WTC11 (cell line): ENCODE data around the gene C3orf18. TPM values are rescaled to one million over a fixed set of nuclear protein-coding genes. Genes with fewer than 3 reads are reported as not detected.

Experiments
- ATAC-seq: fragments of 200-7000 bp; cut with Tn5 transposase; 2 replicates; pipeline ENCODE4 v1.10.0; 2021; ENCODE audit warnings: mild to moderate bottlenecking, moderate library complexity
- CTCF ChIA-PET: fragments of 300-600 bp; sonication (Branson Sonifier 250); formaldehyde crosslinking; loops from one replicate; lab custom pipeline; 2021; ENCODE audit warnings: antibody characterized with exemption; lab: Charles Lee
- POLR2A ChIA-PET: fragments of 350-600 bp; sonication (Branson Sonifier 250); formaldehyde crosslinking; loops from one replicate; lab custom pipeline; 2021; ENCODE audit warnings: antibody characterized with exemption; lab: Charles Lee
- DNase-seq: peaks from one replicate; pipeline ENCODE4 v3.0.0; 2021; ENCODE audit warnings: low spot score
- H3K27ac Mint-ChIP-seq: 2 replicates; pipeline ENCODE4 v1.8.0; 2021; ENCODE audit warnings: mixed read lengths
- H3K27me3 Mint-ChIP-seq: 2 replicates; pipeline ENCODE4 v1.8.0; 2021; ENCODE audit warnings: low read depth, mild to moderate bottlenecking, moderate library complexity, mixed read lengths
- H3K36me3 Mint-ChIP-seq: 2 replicates; pipeline ENCODE4 v1.8.0; 2021; ENCODE audit warnings: mixed read lengths
- H3K4me1 Mint-ChIP-seq: 2 replicates; pipeline ENCODE4 v1.8.0; 2022; ENCODE audit warnings: mixed read lengths
- H3K4me3 Mint-ChIP-seq: 2 replicates; pipeline ENCODE4 v1.8.0; 2021; ENCODE audit warnings: mild to moderate bottlenecking, moderate library complexity, mixed read lengths
- H3K9me3 Mint-ChIP-seq: 2 replicates; pipeline ENCODE4 v1.8.0; 2021; ENCODE audit warnings: mixed read lengths
- EMX1 ChIP-seq: fragments of 250-450 bp; sonication (Bioruptor Pico); IDR thresholded peaks from 2 replicates; pipeline ENCODE4 v1.8.0; 2021; ENCODE audit warnings: mild to moderate bottlenecking
- GABPB1 ChIP-seq: sonication (generic); formaldehyde crosslinking; IDR thresholded peaks from 2 replicates; pipeline ENCODE4 v1.8.1; 2023; ENCODE audit warnings: mild to moderate bottlenecking, missing genetic modification reagents
- JUN ChIP-seq: sonication (generic); formaldehyde crosslinking; IDR thresholded peaks from 2 replicates; pipeline ENCODE4 v1.8.0; 2023; ENCODE audit warnings: mild to moderate bottlenecking, missing genetic modification reagents
- MLX ChIP-seq: sonication (generic); formaldehyde crosslinking; IDR thresholded peaks from 2 replicates; pipeline ENCODE4 v1.8.1; 2023; ENCODE audit warnings: mild to moderate bottlenecking, missing genetic modification reagents, moderate library complexity
- NR2C2 ChIP-seq: sonication (generic); formaldehyde crosslinking; IDR thresholded peaks from 2 replicates; pipeline ENCODE4 v1.8.0; 2022; ENCODE audit warnings: mild to moderate bottlenecking, missing genetic modification reagents
- RELA ChIP-seq: sonication (generic); formaldehyde crosslinking; IDR thresholded peaks from 2 replicates; pipeline ENCODE4 v1.8.1; 2022; ENCODE audit warnings: missing genetic modification reagents, mild to moderate bottlenecking, borderline replicate concordance
- TCF7 ChIP-seq: sonication (generic); formaldehyde crosslinking; IDR thresholded peaks from 2 replicates; pipeline ENCODE4 v1.8.0; 2022; ENCODE audit warnings: mild to moderate bottlenecking, low read depth, missing genetic modification reagents, moderate library complexity
- TEAD4 ChIP-seq: sonication (generic); formaldehyde crosslinking; IDR thresholded peaks from 2 replicates; pipeline ENCODE4 v1.8.0; 2022; ENCODE audit warnings: mild to moderate bottlenecking, missing genetic modification reagents
- ZBTB21 ChIP-seq: sonication (generic); formaldehyde crosslinking; IDR thresholded peaks from 2 replicates; pipeline ENCODE4 v1.8.1; 2023; ENCODE audit warnings: mild to moderate bottlenecking, missing genetic modification reagents, borderline replicate concordance
- ZMAT4 ChIP-seq: fragments of 250-450 bp; sonication (Bioruptor Pico); IDR thresholded peaks from 2 replicates; pipeline ENCODE4 v1.9.0; 2021; ENCODE audit warnings: mild to moderate bottlenecking
- ZNF138 ChIP-seq: sonication (generic); formaldehyde crosslinking; conservative IDR thresholded peaks from 2 replicates; pipeline ENCODE4 v1.8.1; 2022; ENCODE audit warnings: mild to moderate bottlenecking, moderate library complexity, missing genetic modification reagents
- ZNF281 ChIP-seq: sonication (generic); formaldehyde crosslinking; IDR thresholded peaks from 2 replicates; pipeline ENCODE4 v1.8.0; 2023; ENCODE audit warnings: mild to moderate bottlenecking, missing genetic modification reagents
- ZNF425 ChIP-seq: fragments of 250-450 bp; sonication (Bioruptor Pico); conservative IDR thresholded peaks from 2 replicates; pipeline ENCODE4 v1.9.0; 2021; ENCODE audit warnings: mild to moderate bottlenecking
- total RNA-seq: library from RNA; stranded (reverse); gene quantifications from 3 replicates; pipeline ENCODE4 v1.2.3, GENCODE V29; 2021
- TF ChIP-seq, protein P1 (sequence below): sonication (generic); formaldehyde crosslinking; conservative IDR thresholded peaks from 2 replicates; pipeline ENCODE4 v1.8.1; 2023; ENCODE audit warnings: mild to moderate bottlenecking, low read depth, missing genetic modification reagents, moderate library complexity
- TF ChIP-seq, protein P2 (sequence below): sonication (generic); formaldehyde crosslinking; IDR thresholded peaks from 2 replicates; pipeline ENCODE4 v1.8.0; 2022; ENCODE audit warnings: missing genetic modification reagents
- TF ChIP-seq, protein P3 (sequence below): sonication (generic); formaldehyde crosslinking; IDR thresholded peaks from 2 replicates; pipeline ENCODE4 v1.8.1; 2023; ENCODE audit warnings: mild to moderate bottlenecking, missing genetic modification reagents
- TF ChIP-seq, protein P4 (sequence below): sonication (generic); formaldehyde crosslinking; IDR thresholded peaks from 2 replicates; pipeline ENCODE4 v1.8.0; 2022; ENCODE audit warnings: mild to moderate bottlenecking, missing genetic modification reagents

C3orf18 gene
- total RNA-seq, 1 experiment from 2014 or later: 12.1 TPM

GRCh38 chr3:50559702-50560101 lies 7.8 kb downstream of the C3orf18 start:
- POLR2A ChIA-PET: no interaction called here
- Mint-ChIP-seq H3K4me3 (no peak overlapping the region), H3K9me3 (no peaks in the 10 kb centered on the region)
- no peak for ATAC-seq
- TF ChIP-seq, protein P1, sequence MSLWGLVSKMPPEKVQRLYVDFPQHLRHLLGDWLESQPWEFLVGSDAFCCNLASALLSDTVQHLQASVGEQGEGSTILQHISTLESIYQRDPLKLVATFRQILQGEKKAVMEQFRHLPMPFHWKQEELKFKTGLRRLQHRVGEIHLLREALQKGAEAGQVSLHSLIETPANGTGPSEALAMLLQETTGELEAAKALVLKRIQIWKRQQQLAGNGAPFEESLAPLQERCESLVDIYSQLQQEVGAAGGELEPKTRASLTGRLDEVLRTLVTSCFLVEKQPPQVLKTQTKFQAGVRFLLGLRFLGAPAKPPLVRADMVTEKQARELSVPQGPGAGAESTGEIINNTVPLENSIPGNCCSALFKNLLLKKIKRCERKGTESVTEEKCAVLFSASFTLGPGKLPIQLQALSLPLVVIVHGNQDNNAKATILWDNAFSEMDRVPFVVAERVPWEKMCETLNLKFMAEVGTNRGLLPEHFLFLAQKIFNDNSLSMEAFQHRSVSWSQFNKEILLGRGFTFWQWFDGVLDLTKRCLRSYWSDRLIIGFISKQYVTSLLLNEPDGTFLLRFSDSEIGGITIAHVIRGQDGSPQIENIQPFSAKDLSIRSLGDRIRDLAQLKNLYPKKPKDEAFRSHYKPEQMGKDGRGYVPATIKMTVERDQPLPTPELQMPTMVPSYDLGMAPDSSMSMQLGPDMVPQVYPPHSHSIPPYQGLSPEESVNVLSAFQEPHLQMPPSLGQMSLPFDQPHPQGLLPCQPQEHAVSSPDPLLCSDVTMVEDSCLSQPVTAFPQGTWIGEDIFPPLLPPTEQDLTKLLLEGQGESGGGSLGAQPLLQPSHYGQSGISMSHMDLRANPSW: no peak
- TF ChIP-seq, protein P2, sequence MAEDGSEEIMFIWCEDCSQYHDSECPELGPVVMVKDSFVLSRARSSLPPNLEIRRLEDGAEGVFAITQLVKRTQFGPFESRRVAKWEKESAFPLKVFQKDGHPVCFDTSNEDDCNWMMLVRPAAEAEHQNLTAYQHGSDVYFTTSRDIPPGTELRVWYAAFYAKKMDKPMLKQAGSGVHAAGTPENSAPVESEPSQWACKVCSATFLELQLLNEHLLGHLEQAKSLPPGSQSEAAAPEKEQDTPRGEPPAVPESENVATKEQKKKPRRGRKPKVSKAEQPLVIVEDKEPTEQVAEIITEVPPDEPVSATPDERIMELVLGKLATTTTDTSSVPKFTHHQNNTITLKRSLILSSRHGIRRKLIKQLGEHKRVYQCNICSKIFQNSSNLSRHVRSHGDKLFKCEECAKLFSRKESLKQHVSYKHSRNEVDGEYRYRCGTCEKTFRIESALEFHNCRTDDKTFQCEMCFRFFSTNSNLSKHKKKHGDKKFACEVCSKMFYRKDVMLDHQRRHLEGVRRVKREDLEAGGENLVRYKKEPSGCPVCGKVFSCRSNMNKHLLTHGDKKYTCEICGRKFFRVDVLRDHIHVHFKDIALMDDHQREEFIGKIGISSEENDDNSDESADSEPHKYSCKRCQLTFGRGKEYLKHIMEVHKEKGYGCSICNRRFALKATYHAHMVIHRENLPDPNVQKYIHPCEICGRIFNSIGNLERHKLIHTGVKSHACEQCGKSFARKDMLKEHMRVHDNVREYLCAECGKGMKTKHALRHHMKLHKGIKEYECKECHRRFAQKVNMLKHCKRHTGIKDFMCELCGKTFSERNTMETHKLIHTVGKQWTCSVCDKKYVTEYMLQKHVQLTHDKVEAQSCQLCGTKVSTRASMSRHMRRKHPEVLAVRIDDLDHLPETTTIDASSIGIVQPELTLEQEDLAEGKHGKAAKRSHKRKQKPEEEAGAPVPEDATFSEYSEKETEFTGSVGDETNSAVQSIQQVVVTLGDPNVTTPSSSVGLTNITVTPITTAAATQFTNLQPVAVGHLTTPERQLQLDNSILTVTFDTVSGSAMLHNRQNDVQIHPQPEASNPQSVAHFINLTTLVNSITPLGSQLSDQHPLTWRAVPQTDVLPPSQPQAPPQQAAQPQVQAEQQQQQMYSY: no peak
- no peak for TF ChIP-seq EMX1 (CRISPR knock-in tag)
- no peak for TF ChIP-seq TEAD4 (CRISPR knock-in tag)
- TF ChIP-seq GABPB1 (CRISPR knock-in tag): no peak
- TF ChIP-seq ZMAT4: no peak
- no peak for TF ChIP-seq ZNF281 (CRISPR knock-in tag)
- no peak for TF ChIP-seq JUN (CRISPR knock-in tag)
- no peak for TF ChIP-seq ZBTB21 (CRISPR knock-in tag)
- no peak for TF ChIP-seq RELA
- TF ChIP-seq NR2C2 (CRISPR knock-in tag): no peak
- TF ChIP-seq ZNF138 (CRISPR knock-in tag): no peak
- TF ChIP-seq MLX (CRISPR knock-in tag): no peak
- TF ChIP-seq, protein P3, sequence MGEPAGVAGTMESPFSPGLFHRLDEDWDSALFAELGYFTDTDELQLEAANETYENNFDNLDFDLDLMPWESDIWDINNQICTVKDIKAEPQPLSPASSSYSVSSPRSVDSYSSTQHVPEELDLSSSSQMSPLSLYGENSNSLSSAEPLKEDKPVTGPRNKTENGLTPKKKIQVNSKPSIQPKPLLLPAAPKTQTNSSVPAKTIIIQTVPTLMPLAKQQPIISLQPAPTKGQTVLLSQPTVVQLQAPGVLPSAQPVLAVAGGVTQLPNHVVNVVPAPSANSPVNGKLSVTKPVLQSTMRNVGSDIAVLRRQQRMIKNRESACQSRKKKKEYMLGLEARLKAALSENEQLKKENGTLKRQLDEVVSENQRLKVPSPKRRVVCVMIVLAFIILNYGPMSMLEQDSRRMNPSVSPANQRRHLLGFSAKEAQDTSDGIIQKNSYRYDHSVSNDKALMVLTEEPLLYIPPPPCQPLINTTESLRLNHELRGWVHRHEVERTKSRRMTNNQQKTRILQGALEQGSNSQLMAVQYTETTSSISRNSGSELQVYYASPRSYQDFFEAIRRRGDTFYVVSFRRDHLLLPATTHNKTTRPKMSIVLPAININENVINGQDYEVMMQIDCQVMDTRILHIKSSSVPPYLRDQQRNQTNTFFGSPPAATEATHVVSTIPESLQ (CRISPR knock-in tag): no peak
- no peak for TF ChIP-seq ZNF425 (CRISPR knock-in tag)
- TF ChIP-seq TCF7 (CRISPR knock-in tag): no peak
- TF ChIP-seq, protein P4, sequence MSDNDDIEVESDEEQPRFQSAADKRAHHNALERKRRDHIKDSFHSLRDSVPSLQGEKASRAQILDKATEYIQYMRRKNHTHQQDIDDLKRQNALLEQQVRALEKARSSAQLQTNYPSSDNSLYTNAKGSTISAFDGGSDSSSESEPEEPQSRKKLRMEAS: no peak
- TF ChIP-seq, all 79 proteins: peak for 0
- H3K36me3 Mint-ChIP-seq: no peaks in the 10 kb centered on the region
- no peaks in the 10 kb centered on the region for H3K4me1 Mint-ChIP-seq
- 0 out of 2 replicates have a peak overlapping the region, but pooled peaks have one; percentile 49 for H3K27ac Mint-ChIP-seq
- DNase-seq: no peak
- peaks cover 9% of the 10 kb centered on the region for H3K27me3 Mint-ChIP-seq
- CTCF ChIA-PET: no interaction called here
